ENCODE measurements around the gene KCNH6. TPM values are rescaled to one million over a fixed set of nuclear protein-coding genes. Genes with fewer than 3 reads are reported as not detected.

Gene KCNH6
- total RNA-seq, 2 experiments from 2014 or later = not detected

DNA sequence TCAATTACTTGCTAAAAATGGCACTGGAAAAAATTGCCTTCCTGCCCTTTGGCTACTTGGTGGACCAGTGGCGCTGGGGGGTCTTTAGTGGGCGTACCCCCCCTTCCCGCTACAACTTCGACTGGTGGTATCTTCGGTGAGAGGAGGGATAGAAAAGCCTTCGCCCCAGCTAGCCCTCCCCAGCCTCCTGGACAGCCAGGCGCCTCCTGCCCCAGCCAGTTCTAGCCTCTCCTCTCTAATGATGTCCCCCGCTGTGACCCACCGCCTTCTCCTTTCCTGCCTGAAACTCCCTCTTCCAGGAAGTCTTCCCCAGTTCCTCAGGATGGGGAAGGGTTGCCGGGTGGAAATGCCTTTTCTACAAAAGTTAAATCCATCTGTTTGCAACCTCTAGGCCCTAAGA, 40.1 kb upstream of the KCNH6 start:
- Histone ChIP-seq H3K27ac (ENCODE audit: low read depth in 1 of 2, low read length in 2 of 2) (no peak overlapping the region), H3K9me3 (ENCODE audit: control insufficient read depth in 1 of 2, insufficient read depth in 1 of 2, low read length in 2 of 2) (peaks cover 0 to under 1% of the 10 kb centered on the region in 2 experiments), H3K36me3 (ENCODE audit: insufficient read depth, low read length) (no peaks in the 10 kb centered on the region), H3K27me3 (ENCODE audit: control insufficient read depth in 1 of 2, insufficient read depth in 2 of 2, low read length in 2 of 2) (peaks cover 3 to 4% of the 10 kb centered on the region in 2 experiments), H3K4me3 (ENCODE audit: low read length) (no peak overlapping the region), H3K4me1 (ENCODE audit: insufficient read depth, low read length) (peaks cover 14% of the 10 kb centered on the region)
- Mint-ChIP-seq H3K36me3 (ENCODE audit: low read depth) (no peaks in the 10 kb centered on the region), H3K4me3 (no peak overlapping the region), H3K27me3 (peaks cover 15% of the 10 kb centered on the region), H3K9me3 (no peaks in the 10 kb centered on the region), H3K27ac (no peak overlapping the region), H3K4me1 (ENCODE audit: low read depth) (peaks cover 8% of the 10 kb centered on the region)
- DNase-seq (no peak), ATAC-seq (ENCODE audit: poor library complexity) (no peak)
- CTCF ChIA-PET = interaction anchor here (1.3 kb wide), 1 partner anchor 57 kb away, joined by 3 read pairs; no protein-coding TSS in a partner anchor
- no peak for TF ChIP-seq CTCF (IDR thresholded peaks at IDR 0.05)
- POLR2A ChIA-PET = no interaction called here
- intact Hi-C loops (cut with DNase I, micrococcal nuclease) = no loop called here

DNA sequence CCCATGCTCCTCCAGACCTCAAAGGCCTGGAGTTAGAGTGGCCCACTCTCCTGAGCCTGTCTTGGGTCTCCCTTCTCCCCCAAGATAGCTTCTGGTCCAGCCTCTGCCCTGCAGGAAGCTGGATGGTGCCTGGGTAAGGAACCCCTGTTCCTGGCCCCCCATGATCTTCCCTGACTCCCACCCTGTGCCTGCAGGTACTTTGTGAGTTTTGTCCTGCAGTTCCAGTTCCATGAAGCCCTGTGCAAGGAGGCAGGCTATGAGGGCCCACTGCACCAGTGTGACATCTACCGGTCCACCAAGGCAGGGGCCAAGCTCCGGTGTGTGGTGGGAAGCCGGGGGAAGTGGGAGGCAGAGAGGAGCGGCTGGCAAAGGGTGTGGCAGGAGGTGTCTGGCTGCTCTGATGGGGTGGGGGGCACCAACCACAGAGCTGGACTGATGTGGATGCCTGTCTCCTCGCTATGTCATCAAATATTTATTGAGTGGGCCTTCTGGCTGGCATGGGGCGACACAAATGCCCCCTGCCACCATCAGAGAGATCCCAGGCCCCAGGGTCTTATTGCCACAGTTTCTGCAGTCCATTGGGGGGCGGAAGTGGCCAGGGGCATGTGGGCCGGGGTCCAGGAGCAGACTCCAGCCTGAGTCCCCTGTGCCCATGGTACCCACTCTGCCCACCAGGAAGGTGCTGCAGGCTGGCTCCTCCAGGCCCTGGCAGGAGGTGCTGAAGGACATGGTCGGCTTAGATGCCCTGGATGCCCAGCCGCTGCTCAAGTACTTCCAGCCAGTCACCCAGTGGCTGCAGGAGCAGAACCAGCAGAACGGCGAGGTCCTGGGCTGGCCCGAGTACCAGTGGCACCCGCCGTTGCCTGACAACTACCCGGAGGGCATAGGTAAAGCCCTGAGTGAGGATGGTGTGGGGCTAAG, 39.2 kb upstream of the KCNH6 start:
- intact Hi-C loops (cut with DNase I, micrococcal nuclease) = no loop called here
- Mint-ChIP-seq H3K36me3 (ENCODE audit: low read depth) (no peaks in the 10 kb centered on the region), H3K27ac (no peak overlapping the region), H3K4me3 (no peak overlapping the region), H3K27me3 (peaks cover 7% of the 10 kb centered on the region), H3K9me3 (no peaks in the 10 kb centered on the region), H3K4me1 (ENCODE audit: low read depth) (peaks cover 3% of the 10 kb centered on the region)
- no peaks in the 10 kb centered on the region for H3K27me3 ChIP-seq (ENCODE audit: control insufficient read depth in 1 of 2, insufficient read depth in 2 of 2, low read length in 2 of 2)
- no peaks in the 10 kb centered on the region for H3K9me3 ChIP-seq (ENCODE audit: control insufficient read depth in 1 of 2, insufficient read depth in 1 of 2, low read length in 2 of 2)
- no peak for TF ChIP-seq CTCF (IDR thresholded peaks at IDR 0.05)
- H3K36me3 ChIP-seq (ENCODE audit: insufficient read depth, low read length) = no peaks in the 10 kb centered on the region
- DNase-seq = no peak
- no peak overlapping the region for H3K27ac ChIP-seq (ENCODE audit: low read depth in 1 of 2, low read length in 2 of 2)
- POLR2A ChIA-PET = no interaction called here
- no peak overlapping the region for H3K4me3 ChIP-seq (ENCODE audit: low read length)
- CTCF ChIA-PET = no interaction called here
- peaks cover 5% of the 10 kb centered on the region for H3K4me1 ChIP-seq (ENCODE audit: insufficient read depth, low read length)
- ATAC-seq (ENCODE audit: poor library complexity) = no peak

- DNase-seq (no peak), ATAC-seq (ENCODE audit: poor library complexity) (no peak)
- H3K4me3 Mint-ChIP-seq = no peak overlapping the region
- H3K9me3 Mint-ChIP-seq = no peaks in the 10 kb centered on the region
- H3K36me3 Mint-ChIP-seq (ENCODE audit: low read depth) = no peaks in the 10 kb centered on the region
- POLR2A ChIA-PET = no interaction called here
- no peaks in the 10 kb centered on the region for H3K27me3 Mint-ChIP-seq
- H3K4me1 Mint-ChIP-seq (ENCODE audit: low read depth) = no peaks in the 10 kb centered on the region
- no peak for TF ChIP-seq CTCF (IDR thresholded peaks at IDR 0.05)
- CTCF ChIA-PET = no interaction called here
- Histone ChIP-seq H3K36me3 (ENCODE audit: insufficient read depth, low read length) (no peaks in the 10 kb centered on the region), H3K27ac (ENCODE audit: low read depth in 1 of 2, low read length in 2 of 2) (no peak overlapping the region), H3K4me1 (ENCODE audit: insufficient read depth, low read length) (no peaks in the 10 kb centered on the region), H3K27me3 (ENCODE audit: control insufficient read depth in 1 of 2, insufficient read depth in 2 of 2, low read length in 2 of 2) (no peaks in the 10 kb centered on the region), H3K9me3 (ENCODE audit: control insufficient read depth in 1 of 2, insufficient read depth in 1 of 2, low read length in 2 of 2) (no peaks in the 10 kb centered on the region), H3K4me3 (ENCODE audit: low read length) (no peak overlapping the region)
- H3K27ac Mint-ChIP-seq = no peak overlapping the region
- intact Hi-C loops (cut with DNase I, micrococcal nuclease) = no loop called here
Measured at GRCh38 chr17:63486317-63487013, 36.7 kb upstream of the KCNH6 start.

Measured in CD4-positive, alpha-beta T cell (primary cell).